ENCODE measurements around the gene COL27A1. TPM values are rescaled to one million over a fixed set of nuclear protein-coding genes. Genes with fewer than 3 reads are reported as not detected.

COL27A1 gene
- total RNA-seq, 1 donor from 2014 or later: 4.3 TPM

GRCh38 chr9:114138552-114138971 is 16.8 kb upstream of the COL27A1 start:
- Histone ChIP-seq H3K4me3 (no peak overlapping the region), H3K4me1 (no peaks in the 10 kb centered on the region), H3K4me2 (no peak overlapping the region), H3K9me3 (ENCODE audit: low read depth) (no peaks in the 10 kb centered on the region), H3K9ac (no peak overlapping the region), H3F3A (ENCODE audit: low read depth) (no peaks in the 10 kb centered on the region), H3K27me3 (no peaks in the 10 kb centered on the region), H3K36me3 (no peaks in the 10 kb centered on the region), H3K27ac (no peak overlapping the region), H4K20me1 (ENCODE audit: low read depth) (no peaks in the 10 kb centered on the region), H3K79me2 (ENCODE audit: low read depth) (no peaks in the 10 kb centered on the region), H2AFZ (replicated peaks) (no peak overlapping the region)
- Mint-ChIP-seq H3K36me3 (no peaks in the 10 kb centered on the region), H3K27ac (no peak overlapping the region), H3K4me3 (no peak overlapping the region), H3K9me3 (peaks cover 4% of the 10 kb centered on the region), H3K27me3 (ENCODE audit: insufficient read depth, low read depth) (peaks cover 9% of the 10 kb centered on the region), H3K4me1 (no peaks in the 10 kb centered on the region)
- no peak for TF ChIP-seq CTCF (IDR thresholded peaks at IDR 0.05)
- no peak for TF ChIP-seq EZH2phosphoT487 (IDR thresholded peaks at IDR 0.05)
- TF ChIP-seq EZH2 (IDR thresholded peaks at IDR 0.05): no peak
- no peak for DNase-seq (ENCODE audit: low spot score)

GRCh38 chr9:114139071-114139470 is 16.3 kb upstream of the COL27A1 start:
- no peak overlapping the region for H3K4me3 Mint-ChIP-seq
- no peak for TF ChIP-seq EZH2 (IDR thresholded peaks at IDR 0.05)
- no peak for TF ChIP-seq CTCF (IDR thresholded peaks at IDR 0.05)
- TF ChIP-seq EZH2phosphoT487 (IDR thresholded peaks at IDR 0.05): no peak

GRCh38 chr9:114140401-114140800 is 14.9 kb upstream of the COL27A1 start:
- Mint-ChIP-seq H3K27ac (no peak overlapping the region), H3K4me3 (no peak overlapping the region), H3K4me1 (no peaks in the 10 kb centered on the region), H3K9me3 (peaks cover 4% of the 10 kb centered on the region), H3K27me3 (ENCODE audit: insufficient read depth, low read depth) (peaks cover 6% of the 10 kb centered on the region), H3K36me3 (no peaks in the 10 kb centered on the region)
- TF ChIP-seq CTCF (IDR thresholded peaks at IDR 0.05): no peak
- no peak for TF ChIP-seq EZH2 (IDR thresholded peaks at IDR 0.05)
- no peak for TF ChIP-seq EZH2phosphoT487 (IDR thresholded peaks at IDR 0.05)
- no peak overlapping the region for H3K27ac ChIP-seq
- H3F3A ChIP-seq (ENCODE audit: low read depth): no peaks in the 10 kb centered on the region
- H3K4me1 ChIP-seq: no peaks in the 10 kb centered on the region
- H3K36me3 ChIP-seq: no peaks in the 10 kb centered on the region
- no peaks in the 10 kb centered on the region for H4K20me1 ChIP-seq (ENCODE audit: low read depth)
- no peak overlapping the region for H3K4me3 ChIP-seq
- H3K79me2 ChIP-seq (ENCODE audit: low read depth): no peaks in the 10 kb centered on the region
- no peak overlapping the region for H3K9ac ChIP-seq
- DNase-seq (ENCODE audit: low spot score): no peak
- no peak overlapping the region for H2AFZ ChIP-seq (replicated peaks)
- no peaks in the 10 kb centered on the region for H3K27me3 ChIP-seq
- H3K9me3 ChIP-seq (ENCODE audit: low read depth): no peaks in the 10 kb centered on the region
- H3K4me2 ChIP-seq: no peak overlapping the region

More at GRCh38 chr9:114139071-114139470, 16.3 kb upstream of the COL27A1 start:
- H3K9me3 Mint-ChIP-seq: peaks cover 4% of the 10 kb centered on the region
- H3K36me3 Mint-ChIP-seq: no peaks in the 10 kb centered on the region
- Histone ChIP-seq H3K4me1 (no peaks in the 10 kb centered on the region), H3K4me3 (no peak overlapping the region), H3K79me2 (ENCODE audit: low read depth) (no peaks in the 10 kb centered on the region), H2AFZ (replicated peaks) (no peak overlapping the region), H3K4me2 (no peak overlapping the region), H3K9ac (no peak overlapping the region), H3K27ac (no peak overlapping the region), H3K9me3 (ENCODE audit: low read depth) (no peaks in the 10 kb centered on the region), H3K36me3 (no peaks in the 10 kb centered on the region), H3K27me3 (no peaks in the 10 kb centered on the region), H3F3A (ENCODE audit: low read depth) (no peaks in the 10 kb centered on the region), H4K20me1 (ENCODE audit: low read depth) (no peaks in the 10 kb centered on the region)
- H3K27me3 Mint-ChIP-seq (ENCODE audit: insufficient read depth, low read depth): peaks cover 9% of the 10 kb centered on the region
- H3K4me1 Mint-ChIP-seq: no peaks in the 10 kb centered on the region
- no peak for DNase-seq (ENCODE audit: low spot score)
- no peak overlapping the region for H3K27ac Mint-ChIP-seq
